Activated CD4-positive, alpha-beta T cell treated with anti-CD3 and anti-CD28 coated beads, Interleukin-2, amount 10 ng/mL, durations not matched to agents 24 days and 14 days (primary cell): ENCODE results near the gene TNPO3. TPM values are rescaled to one million over a fixed set of nuclear protein-coding genes. Genes with fewer than 3 reads are reported as not detected.

ENCODE experiments used
- DNase-seq: peaks from one replicate; pipeline ENCODE4 v3.0.0; 2022
- H3K27ac Mint-ChIP-seq: one replicate; pipeline ENCODE4 v1.8.0; 2022; ENCODE audit warnings: mild to moderate bottlenecking, mixed read lengths
- H3K27me3 Mint-ChIP-seq: one replicate; pipeline ENCODE4 v1.8.0; 2022; ENCODE audit warnings: mixed read lengths
- H3K36me3 Mint-ChIP-seq: one replicate; pipeline ENCODE4 v1.8.0; 2022; ENCODE audit warnings: low read depth, mild to moderate bottlenecking, mixed read lengths
- H3K4me1 Mint-ChIP-seq: one replicate; pipeline ENCODE4 v1.8.0; 2021; ENCODE audit warnings: mixed read lengths
- H3K4me3 Mint-ChIP-seq: one replicate; pipeline ENCODE4 v1.8.0; 2022; ENCODE audit warnings: mild to moderate bottlenecking, moderate library complexity, mixed read lengths
- H3K9me3 Mint-ChIP-seq: one replicate; pipeline ENCODE4 v1.8.0; 2021; ENCODE audit warnings: mixed read lengths
- intact Hi-C: fragments of 100-400 bp; cut with micrococcal nuclease; formaldehyde crosslinking; loops from one replicate; pipeline ENCODE4 v1.15.1; 2023
- total RNA-seq: library from RNA; stranded (reverse); gene quantifications from 2 replicates; pipeline ENCODE4 v1.2.3, GENCODE V29; 2022

Gene TNPO3
- 54.1 and 56.9 TPM in 2 replicates for total RNA-seq

DNA sequence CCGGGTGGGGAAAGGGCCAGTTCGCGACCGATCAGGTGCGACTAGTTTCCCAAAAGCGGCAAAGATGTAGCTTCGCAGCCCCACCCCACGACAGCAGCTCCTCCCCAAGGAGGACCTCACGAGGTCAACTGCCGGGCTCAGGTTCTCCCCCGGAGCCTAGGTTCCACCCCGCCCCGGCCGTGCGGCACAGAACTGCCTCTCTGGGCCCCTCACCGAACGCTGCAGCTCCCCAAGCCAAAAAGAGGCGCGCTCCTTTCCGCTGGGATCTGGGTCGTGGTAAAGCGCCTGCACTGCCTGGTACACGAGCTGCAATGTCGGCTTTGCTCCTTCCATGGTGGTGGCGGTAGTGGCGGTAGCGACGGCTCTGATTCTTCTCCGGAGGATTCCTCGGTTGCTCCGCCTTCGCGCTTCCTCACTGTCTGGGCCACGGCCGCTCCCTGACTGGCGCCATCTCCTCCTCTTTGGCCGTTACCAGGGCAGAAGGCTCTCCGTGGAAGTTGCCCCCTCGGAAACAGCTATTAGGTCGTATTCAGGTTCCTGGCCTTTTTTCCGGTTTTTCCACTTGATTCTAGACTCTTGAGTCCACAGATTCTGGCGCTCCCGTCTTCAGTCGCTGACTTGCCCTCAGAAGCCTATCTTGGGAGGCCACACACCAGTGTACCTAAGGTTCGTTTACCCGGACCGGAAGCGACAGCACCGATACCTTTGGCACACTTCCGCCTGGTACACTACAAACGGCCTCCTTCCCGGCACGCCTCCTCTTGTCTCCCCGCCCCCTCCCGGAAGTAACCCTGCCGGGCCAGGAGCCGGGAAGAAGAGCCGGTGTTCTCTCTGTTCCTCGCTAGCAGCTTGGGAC lies at the start of gene TNPO3:
Gene TNPO3, minus strand, starts transcription at position 674 of the 856 bp plus-strand sequence. Its CDS starts 341 bp downstream, at position 333.
- peak; percentile 97 for DNase-seq
- Mint-ChIP-seq H3K27me3 (peaks cover 9% of the 10 kb centered on the region), H3K4me1 (peaks cover 28% of the 10 kb centered on the region), H3K9me3 (no peaks in the 10 kb centered on the region), H3K27ac (peak within 1 kb of the TSS; percentile 99), H3K36me3 (peaks cover 17% of the 10 kb centered on the region), H3K4me3 (peak within 1 kb of the TSS; percentile 96)
- intact Hi-C loops = loop anchor here (1.0 to 10.0 kb wide), 6 partner anchors 13 to 520 kb away; no protein-coding TSS in a partner anchor

DNA sequence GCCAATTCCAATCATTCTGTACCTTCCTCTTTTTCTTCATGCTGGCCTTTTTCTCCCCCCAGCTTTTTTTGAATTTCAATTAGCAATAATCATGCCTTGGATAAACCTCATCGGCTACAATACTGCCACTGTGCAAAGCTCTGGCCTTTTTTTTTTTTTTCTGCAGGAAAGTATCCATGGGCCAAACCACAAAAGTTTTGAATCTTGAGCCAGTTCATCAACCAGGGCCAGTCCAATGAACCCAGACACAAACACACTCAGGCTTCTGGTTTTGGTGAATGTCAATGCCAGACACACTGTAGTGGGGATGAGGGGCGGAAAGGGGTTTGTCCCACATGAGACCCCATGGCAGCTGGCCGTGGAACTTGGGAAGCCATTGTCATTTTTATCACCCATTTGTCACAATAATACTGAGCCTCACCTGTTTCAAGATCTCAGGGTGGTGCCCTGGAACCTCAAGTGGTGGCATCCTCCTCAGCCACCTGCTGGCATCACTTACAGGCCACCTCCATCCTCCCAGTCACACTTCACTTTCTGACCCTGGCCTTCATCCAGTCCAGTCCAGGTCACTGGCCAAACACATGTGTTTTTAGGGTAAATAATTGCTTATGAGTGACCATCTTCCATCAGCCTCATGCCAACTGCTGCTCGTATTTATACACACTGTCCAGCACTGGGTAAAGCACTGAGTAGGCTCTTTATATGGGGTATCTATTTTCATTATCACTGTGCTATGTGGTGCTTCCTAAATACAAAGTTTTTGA lies 48.8 kb upstream of the TNPO3 start:
- H3K36me3 Mint-ChIP-seq = no peaks in the 10 kb centered on the region
- no peak overlapping the region for H3K4me3 Mint-ChIP-seq
- no peaks in the 10 kb centered on the region for H3K9me3 Mint-ChIP-seq
- no peaks in the 10 kb centered on the region for H3K4me1 Mint-ChIP-seq
- intact Hi-C loops = no loop called here
- H3K27ac Mint-ChIP-seq = no peak overlapping the region
- no peak for DNase-seq
- peaks cover 9% of the 10 kb centered on the region for H3K27me3 Mint-ChIP-seq

DNA sequence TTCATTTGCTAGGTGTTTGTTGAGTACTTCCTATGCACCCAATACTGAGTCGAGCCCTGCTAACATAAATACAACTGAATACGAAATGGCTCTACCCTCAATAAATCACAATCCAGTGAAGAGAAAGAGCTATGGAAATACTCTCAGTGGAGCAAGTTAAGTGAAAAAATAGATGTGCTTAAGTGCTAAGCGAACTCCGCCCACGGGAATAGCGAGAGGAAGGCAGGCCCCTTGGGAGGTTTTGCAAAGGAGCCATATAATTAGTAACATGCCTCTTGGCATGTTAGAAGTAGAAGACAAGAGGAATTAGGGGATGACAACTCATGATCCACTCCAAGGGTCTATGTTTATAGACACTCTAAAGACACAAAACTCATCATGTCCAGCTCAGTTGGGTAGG lies 46.8 kb upstream of the TNPO3 start:
- no peaks in the 10 kb centered on the region for H3K4me1 Mint-ChIP-seq
- H3K4me3 Mint-ChIP-seq = no peak overlapping the region
- H3K36me3 Mint-ChIP-seq = no peaks in the 10 kb centered on the region
- no peaks in the 10 kb centered on the region for H3K9me3 Mint-ChIP-seq
- H3K27ac Mint-ChIP-seq = no peak overlapping the region
- H3K27me3 Mint-ChIP-seq = peaks cover 7% of the 10 kb centered on the region
- DNase-seq = no peak
- intact Hi-C loops = no loop called here

DNA sequence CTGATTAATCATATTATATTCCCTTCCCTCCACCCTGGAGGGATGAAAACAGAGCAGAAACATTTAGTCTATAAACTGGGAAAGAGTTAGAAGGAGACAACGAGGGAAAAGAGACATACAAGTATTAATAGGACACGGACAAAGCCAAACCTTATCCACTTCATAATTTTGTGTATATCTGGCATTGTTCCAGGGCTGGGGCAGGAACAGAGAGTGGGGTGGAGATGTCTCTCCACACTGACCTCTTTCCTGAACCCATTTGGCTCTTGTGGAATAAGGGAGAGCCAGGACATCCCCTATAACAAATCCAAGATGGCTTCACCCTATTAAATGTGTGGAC lies 45.9 kb upstream of the TNPO3 start:
- H3K4me3 Mint-ChIP-seq = no peak overlapping the region
- no peak overlapping the region for H3K27ac Mint-ChIP-seq
- H3K36me3 Mint-ChIP-seq = no peaks in the 10 kb centered on the region
- no peak for DNase-seq
- H3K9me3 Mint-ChIP-seq = no peaks in the 10 kb centered on the region
- intact Hi-C loops = no loop called here
- no peaks in the 10 kb centered on the region for H3K4me1 Mint-ChIP-seq
- H3K27me3 Mint-ChIP-seq = peaks cover 5% of the 10 kb centered on the region

DNA sequence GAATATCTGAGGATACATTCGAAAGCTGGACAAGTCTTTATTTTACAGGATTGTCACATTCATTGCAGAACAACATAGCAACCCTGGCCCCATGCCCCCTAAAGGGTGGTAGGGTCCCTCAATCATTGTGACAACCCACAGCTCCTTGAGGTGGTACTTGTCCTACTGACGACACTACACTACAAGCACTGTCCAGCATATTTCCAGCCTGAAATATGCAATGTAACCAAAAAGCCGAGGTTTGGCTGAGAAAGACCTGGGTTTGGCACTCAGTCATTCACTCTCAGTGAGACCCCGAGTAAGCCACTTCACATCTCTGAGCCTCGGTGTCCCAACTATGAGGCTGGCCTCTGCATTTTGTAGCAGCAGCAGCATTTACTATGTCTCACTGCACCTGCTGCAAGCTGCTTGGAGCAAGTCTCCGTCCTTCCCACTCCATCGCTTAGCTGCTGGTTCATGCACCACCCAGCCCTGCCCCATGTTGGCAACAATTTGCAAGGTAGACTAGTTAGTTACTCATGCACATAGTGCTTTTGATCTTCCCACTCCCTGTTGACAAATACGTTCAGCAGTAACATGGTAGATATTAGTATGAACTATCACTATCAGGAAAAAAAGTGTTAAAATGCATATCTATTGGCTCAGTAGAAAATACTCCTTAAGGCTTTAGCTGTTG lies 43.6 kb upstream of the TNPO3 start:
- peaks cover 10% of the 10 kb centered on the region for H3K4me1 Mint-ChIP-seq
- H3K4me3 Mint-ChIP-seq = no peak overlapping the region
- no peak for DNase-seq
- H3K27me3 Mint-ChIP-seq = peaks cover 5% of the 10 kb centered on the region
- intact Hi-C loops = no loop called here
- H3K27ac Mint-ChIP-seq = no peak overlapping the region
- no peaks in the 10 kb centered on the region for H3K36me3 Mint-ChIP-seq
- no peaks in the 10 kb centered on the region for H3K9me3 Mint-ChIP-seq

DNA sequence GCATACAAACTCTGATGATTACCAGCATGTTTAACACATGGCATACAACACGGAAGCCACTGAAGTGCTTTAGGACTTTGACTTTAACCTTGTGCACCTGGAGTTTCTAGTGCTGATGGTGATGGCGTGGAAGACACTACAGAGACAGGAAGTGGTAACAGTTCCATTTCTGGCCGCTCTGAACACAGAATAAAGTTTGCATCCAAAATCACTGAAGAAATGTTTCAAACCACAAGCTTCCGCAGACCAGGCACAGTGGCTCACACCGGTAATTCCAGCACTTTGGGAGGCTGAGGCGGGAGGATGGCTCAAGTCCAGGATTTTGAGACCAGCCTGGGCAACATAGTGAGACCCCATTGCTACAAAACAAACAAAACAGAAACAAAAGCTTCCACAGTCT lies 40.3 kb upstream of the TNPO3 start:
- Mint-ChIP-seq H3K36me3 (no peaks in the 10 kb centered on the region), H3K4me3 (no peak overlapping the region), H3K27ac (no peak overlapping the region), H3K27me3 (peaks cover 2% of the 10 kb centered on the region), H3K4me1 (peaks cover 16% of the 10 kb centered on the region), H3K9me3 (no peaks in the 10 kb centered on the region)
- DNase-seq = peak; percentile 76
- intact Hi-C loops = no loop called here

DNA sequence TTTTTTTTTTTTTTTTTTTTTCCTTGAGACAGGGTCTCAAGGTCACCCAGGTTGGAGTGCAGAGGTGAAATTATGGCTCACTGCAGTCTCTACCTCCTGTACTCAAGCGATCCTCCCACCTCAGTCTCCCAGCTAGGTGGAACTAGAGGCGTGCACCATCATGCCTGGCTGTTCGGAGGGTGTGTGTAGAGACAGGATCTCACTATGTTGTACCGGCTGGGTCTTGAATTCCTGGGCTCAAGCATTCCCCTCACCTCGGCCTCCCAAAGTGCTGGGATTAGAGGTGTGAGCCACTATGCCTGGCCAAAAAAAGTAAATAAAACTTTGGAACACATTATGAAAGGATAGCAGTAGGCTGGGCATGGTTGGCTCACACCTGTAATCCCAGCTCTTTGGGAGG lies 39.6 kb upstream of the TNPO3 start:
- Mint-ChIP-seq H3K36me3 (no peaks in the 10 kb centered on the region), H3K27me3 (peaks cover 2% of the 10 kb centered on the region), H3K9me3 (no peaks in the 10 kb centered on the region), H3K4me1 (peaks cover 21% of the 10 kb centered on the region), H3K27ac (no peak overlapping the region), H3K4me3 (no peak overlapping the region)
- DNase-seq = no peak
- intact Hi-C loops = loop anchor here (5.0 kb wide), 1 partner anchor 252 kb away; no protein-coding TSS in a partner anchor

DNA sequence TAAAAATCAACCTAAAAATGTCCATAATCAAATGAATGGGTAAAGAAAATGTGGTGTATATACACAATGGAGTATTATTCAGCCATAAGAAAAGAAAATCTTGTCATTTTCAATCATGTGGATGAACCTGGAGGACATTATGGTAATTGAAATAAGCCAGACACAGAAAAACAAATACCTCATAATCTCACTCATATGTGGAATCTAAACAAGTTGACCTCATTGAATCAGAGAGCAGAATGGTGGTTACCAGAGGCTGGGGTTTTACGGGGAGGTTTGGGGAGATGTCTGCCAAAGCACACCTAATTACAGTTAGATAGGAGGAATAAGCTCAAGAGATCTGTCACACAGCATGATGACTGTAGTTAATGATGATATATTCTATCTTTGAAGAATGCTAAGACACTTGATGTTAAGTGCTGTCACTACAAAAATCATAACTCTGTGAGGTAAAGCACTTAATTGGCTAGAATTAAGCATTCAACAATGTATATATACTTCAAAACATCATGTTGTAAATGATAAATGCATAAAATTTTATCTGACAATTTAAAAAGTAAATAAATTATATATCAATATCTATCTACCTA lies 39.1 kb upstream of the TNPO3 start:
- intact Hi-C loops = loop anchor here (5.0 kb wide), 1 partner anchor 252 kb away; no protein-coding TSS in a partner anchor
- H3K4me1 Mint-ChIP-seq = peaks cover 25% of the 10 kb centered on the region
- H3K27me3 Mint-ChIP-seq = peaks cover 2% of the 10 kb centered on the region
- no peak overlapping the region for H3K27ac Mint-ChIP-seq
- no peaks in the 10 kb centered on the region for H3K9me3 Mint-ChIP-seq
- no peaks in the 10 kb centered on the region for H3K36me3 Mint-ChIP-seq
- no peak overlapping the region for H3K4me3 Mint-ChIP-seq
- DNase-seq = no peak

DNA sequence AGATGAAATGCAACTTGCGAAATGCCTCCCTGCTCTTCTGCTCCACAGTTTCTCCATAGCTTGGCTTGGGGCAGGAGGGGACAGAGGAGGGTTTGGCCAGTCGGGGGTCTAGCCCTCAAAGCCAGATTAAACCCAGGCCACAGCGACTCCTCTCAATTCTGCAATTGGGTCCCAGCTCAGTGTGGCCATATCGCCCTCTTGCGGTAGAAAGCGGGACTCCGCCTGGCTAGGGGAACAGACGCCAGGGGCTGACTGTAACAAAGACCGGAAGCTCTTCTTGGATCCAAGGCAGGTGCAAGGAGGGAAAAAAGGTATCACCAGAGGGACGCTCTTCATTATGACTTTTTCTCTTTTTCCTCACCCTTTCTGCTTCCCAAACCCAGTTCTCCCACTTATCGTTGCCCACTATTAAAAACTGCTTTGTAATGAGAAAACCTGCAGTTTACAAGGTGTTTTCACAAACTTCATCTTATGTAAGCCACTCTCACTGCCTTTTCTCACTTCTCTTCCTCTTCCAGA lies 36.6 kb upstream of the TNPO3 start:
- Mint-ChIP-seq H3K4me1 (peaks cover 25% of the 10 kb centered on the region), H3K9me3 (no peaks in the 10 kb centered on the region), H3K4me3 (no peak overlapping the region), H3K27ac (no peak overlapping the region), H3K27me3 (peaks cover 2% of the 10 kb centered on the region), H3K36me3 (no peaks in the 10 kb centered on the region)
- DNase-seq = peak; percentile 97
- intact Hi-C loops = loop anchor here (1.0 to 5.0 kb wide), 5 partner anchors 37 to 249 kb away; partner anchors contain the start of gene TNPO3

DNA sequence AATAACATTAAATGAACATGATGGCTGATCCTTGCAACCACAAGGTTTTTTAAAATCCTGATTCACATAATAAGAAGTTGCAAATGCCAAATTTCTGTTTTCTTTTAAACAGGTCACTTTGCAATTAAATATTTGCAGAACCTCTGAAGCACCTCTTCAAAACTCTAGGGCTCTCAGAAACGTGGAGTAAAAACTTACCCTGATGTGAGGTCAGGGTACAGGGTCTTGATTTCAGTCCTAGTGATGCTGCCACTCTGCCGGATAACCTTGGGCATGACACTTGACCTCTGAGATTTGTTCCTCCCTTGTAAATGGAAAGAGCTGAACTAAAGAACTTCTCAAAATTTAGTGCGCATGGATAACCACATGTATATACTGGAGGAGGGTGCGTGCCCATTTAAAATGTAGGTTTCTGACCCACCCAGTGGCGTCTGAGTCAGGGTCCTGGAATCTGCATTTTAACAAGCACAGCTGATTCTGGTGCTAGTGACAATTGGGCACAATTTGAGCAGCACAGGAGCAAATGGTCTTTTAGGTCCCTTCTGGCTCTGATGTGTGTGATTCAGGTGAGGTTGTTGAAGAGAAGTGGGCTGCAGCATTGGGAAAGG lies 35.5 kb upstream of the TNPO3 start:
- no peak overlapping the region for H3K27ac Mint-ChIP-seq
- H3K9me3 Mint-ChIP-seq = no peaks in the 10 kb centered on the region
- DNase-seq = no peak
- H3K4me3 Mint-ChIP-seq = no peak overlapping the region
- peaks cover 22% of the 10 kb centered on the region for H3K4me1 Mint-ChIP-seq
- no peaks in the 10 kb centered on the region for H3K36me3 Mint-ChIP-seq
- intact Hi-C loops = loop anchor here (2.0 to 5.0 kb wide), 2 partner anchors 36 to 248 kb away; partner anchors contain the start of gene TNPO3
- peaks cover 2% of the 10 kb centered on the region for H3K27me3 Mint-ChIP-seq

DNA sequence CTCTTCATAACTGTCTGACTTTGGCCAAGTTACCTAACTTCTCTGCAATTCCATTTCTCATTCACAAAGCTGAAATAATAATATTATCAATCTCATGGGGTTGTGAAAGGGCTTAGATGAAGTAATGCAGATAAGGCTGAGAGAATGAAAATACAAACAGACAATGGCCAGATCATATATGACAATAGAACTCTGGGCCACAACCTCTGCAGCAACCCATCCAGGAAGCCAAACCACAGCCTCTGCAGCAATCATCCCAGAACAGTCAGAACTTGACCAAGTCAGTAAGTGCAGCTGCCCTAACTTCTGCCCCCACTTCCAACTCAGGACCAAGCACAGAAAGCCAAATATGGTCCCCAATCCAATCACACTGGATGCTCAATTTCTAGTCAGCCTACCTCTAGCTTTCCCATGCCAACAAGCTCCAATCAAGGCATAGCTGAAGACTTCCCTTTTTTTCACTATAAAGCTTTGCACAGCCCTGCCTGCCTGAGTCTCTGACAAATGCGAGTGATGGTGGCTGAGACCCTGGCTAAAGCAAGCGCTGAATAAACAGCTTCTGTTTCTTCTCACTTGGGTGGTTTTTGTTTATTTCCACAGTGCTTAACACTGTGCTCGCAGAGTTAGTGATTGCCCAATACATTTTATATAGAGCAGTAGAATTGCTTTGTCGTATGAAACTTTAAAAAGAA lies 34.8 kb upstream of the TNPO3 start:
- Mint-ChIP-seq H3K27me3 (peaks cover 2% of the 10 kb centered on the region), H3K9me3 (no peaks in the 10 kb centered on the region), H3K4me1 (peaks cover 18% of the 10 kb centered on the region), H3K4me3 (no peak overlapping the region), H3K36me3 (no peaks in the 10 kb centered on the region), H3K27ac (no peak overlapping the region)
- DNase-seq = peak; percentile 69
- intact Hi-C loops = loop anchor here (2.0 to 5.0 kb wide), 2 partner anchors 35 to 247 kb away; partner anchors contain the start of gene TNPO3

DNA sequence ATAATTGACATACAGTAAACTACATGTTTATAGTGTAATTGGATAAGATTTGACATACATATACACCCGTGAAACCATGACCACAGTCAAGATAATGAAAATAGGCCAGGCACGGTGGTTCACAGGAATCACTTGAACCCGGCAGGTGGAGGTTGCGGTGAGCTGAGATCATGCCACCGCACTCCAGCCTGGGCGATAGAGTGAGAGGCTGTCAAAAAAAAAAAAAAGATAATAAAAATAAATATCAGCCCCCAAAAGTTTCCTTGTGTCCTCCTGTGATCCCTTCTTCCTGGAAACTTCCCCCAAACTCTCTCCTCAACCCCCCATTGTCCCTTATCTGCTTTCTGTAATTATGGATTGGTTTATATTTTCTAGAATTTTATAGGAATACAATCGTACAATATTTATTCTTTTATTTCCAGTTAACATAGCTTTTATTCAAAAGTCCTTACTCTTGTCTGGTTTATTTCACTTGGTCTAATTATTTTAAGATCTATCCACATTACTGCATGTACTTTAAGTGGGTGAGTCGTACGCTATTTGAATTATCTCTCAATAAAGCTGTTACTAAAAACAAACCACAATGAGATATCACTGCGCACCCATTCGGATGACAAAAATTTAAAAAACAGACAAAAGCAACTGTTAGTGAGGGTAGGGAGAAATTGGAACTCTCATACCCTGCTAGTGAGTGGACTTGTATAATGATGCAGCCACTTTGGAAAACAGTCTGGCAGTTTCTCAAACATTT lies 30.1 kb upstream of the TNPO3 start:
- H3K4me1 Mint-ChIP-seq = peaks cover 10% of the 10 kb centered on the region
- H3K9me3 Mint-ChIP-seq = no peaks in the 10 kb centered on the region
- H3K27me3 Mint-ChIP-seq = no peaks in the 10 kb centered on the region
- no peak overlapping the region for H3K4me3 Mint-ChIP-seq
- H3K27ac Mint-ChIP-seq = no peak overlapping the region
- DNase-seq = no peak
- intact Hi-C loops = no loop called here
- no peaks in the 10 kb centered on the region for H3K36me3 Mint-ChIP-seq
